Mesothelial cell of epicardium (in vitro differentiated cells): ENCODE measurements around the gene GRID2. TPM values are rescaled to one million over a fixed set of nuclear protein-coding genes. Genes with fewer than 3 reads are reported as not detected.

Source experiments
- DNase-seq, 2 experiments: peaks; one replicate each; pipeline ENCODE4 v3.0.0; 2021; ENCODE audit warnings: low spot score in 2 of 2; ENCODE audit not compliant: unreplicated experiment in 2 of 2
- H3K27ac Mint-ChIP-seq: 2 replicates; pipeline ENCODE4 v1.8.0; 2021; ENCODE audit warnings: mixed read lengths
- H3K27me3 Mint-ChIP-seq: 2 replicates; pipeline ENCODE4 v1.8.0; 2021; ENCODE audit warnings: low read depth, mixed read lengths
- H3K36me3 Mint-ChIP-seq: 2 replicates; pipeline ENCODE4 v1.8.0; 2021; ENCODE audit warnings: mixed read lengths
- H3K4me1 Mint-ChIP-seq: 2 replicates; pipeline ENCODE4 v1.8.0; 2021; ENCODE audit warnings: mixed read lengths
- H3K4me3 Mint-ChIP-seq: 2 replicates; pipeline ENCODE4 v1.8.0; 2021; ENCODE audit warnings: mild to moderate bottlenecking, moderate library complexity, mixed read lengths
- H3K9me3 Mint-ChIP-seq: 2 replicates; pipeline ENCODE4 v1.8.0; 2021; ENCODE audit warnings: mixed read lengths
- total RNA-seq: library from RNA; stranded (reverse); gene quantifications from 3 replicates; pipeline ENCODE4 v1.2.1, GENCODE V29; 2021
- TF ChIP-seq, protein P1 (sequence below): fragments of 200-600 bp; sonication (generic); IDR thresholded peaks from one replicate; pipeline ENCODE4 v1.5.0; 2021; ENCODE audit warnings: antibody characterized with exemption; ENCODE audit not compliant: unreplicated experiment

GRID2 gene
- total RNA-seq, 1 donor from 2014 or later: 3.1 TPM

DNA sequence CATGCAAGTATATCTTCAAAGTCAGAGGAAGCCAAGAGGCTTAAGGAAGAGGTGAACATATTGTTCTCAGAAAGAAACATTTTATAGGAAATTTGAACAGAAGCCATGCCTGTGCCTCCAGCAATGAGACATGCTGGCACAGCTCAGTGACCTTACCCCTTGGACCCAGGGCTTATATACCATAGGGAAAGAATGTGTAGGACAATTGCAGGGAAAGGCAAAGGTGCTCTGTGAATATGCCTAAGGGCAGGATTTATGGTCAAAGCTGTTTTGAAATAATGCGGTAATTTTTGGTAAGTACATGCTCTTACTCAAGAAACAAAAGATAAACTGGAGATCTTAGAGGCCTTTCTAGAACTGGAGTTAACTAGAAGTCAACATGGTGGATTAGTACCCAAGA, 568.8 kb downstream of the GRID2 start:
- H3K4me3 Mint-ChIP-seq: no peak overlapping the region
- TF ChIP-seq, protein P1, sequence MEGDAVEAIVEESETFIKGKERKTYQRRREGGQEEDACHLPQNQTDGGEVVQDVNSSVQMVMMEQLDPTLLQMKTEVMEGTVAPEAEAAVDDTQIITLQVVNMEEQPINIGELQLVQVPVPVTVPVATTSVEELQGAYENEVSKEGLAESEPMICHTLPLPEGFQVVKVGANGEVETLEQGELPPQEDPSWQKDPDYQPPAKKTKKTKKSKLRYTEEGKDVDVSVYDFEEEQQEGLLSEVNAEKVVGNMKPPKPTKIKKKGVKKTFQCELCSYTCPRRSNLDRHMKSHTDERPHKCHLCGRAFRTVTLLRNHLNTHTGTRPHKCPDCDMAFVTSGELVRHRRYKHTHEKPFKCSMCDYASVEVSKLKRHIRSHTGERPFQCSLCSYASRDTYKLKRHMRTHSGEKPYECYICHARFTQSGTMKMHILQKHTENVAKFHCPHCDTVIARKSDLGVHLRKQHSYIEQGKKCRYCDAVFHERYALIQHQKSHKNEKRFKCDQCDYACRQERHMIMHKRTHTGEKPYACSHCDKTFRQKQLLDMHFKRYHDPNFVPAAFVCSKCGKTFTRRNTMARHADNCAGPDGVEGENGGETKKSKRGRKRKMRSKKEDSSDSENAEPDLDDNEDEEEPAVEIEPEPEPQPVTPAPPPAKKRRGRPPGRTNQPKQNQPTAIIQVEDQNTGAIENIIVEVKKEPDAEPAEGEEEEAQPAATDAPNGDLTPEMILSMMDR: no peak

GRCh38 chr4:92885632-92886031, 581.9 kb downstream of the GRID2 start:
- TF ChIP-seq, protein P1: no peak
- H3K9me3 Mint-ChIP-seq: peaks cover 19% of the 10 kb centered on the region
- H3K27ac Mint-ChIP-seq: no peak overlapping the region
- no peak overlapping the region for H3K4me3 Mint-ChIP-seq
- no peaks in the 10 kb centered on the region for H3K27me3 Mint-ChIP-seq
- no peak for DNase-seq
- no peaks in the 10 kb centered on the region for H3K4me1 Mint-ChIP-seq
- H3K36me3 Mint-ChIP-seq: no peaks in the 10 kb centered on the region

More for the DNA sequence above, 568.8 kb downstream of the GRID2 start:
- H3K27ac Mint-ChIP-seq: no peak overlapping the region
- no peaks in the 10 kb centered on the region for H3K27me3 Mint-ChIP-seq
- H3K36me3 Mint-ChIP-seq: no peaks in the 10 kb centered on the region
- no peaks in the 10 kb centered on the region for H3K9me3 Mint-ChIP-seq
- DNase-seq: no peak
- H3K4me1 Mint-ChIP-seq: peaks cover 8% of the 10 kb centered on the region

GRCh38 chr4:92952426-92952825, 648.7 kb downstream of the GRID2 start:
- Mint-ChIP-seq H3K4me1 (no peaks in the 10 kb centered on the region), H3K27me3 (no peaks in the 10 kb centered on the region), H3K9me3 (peaks cover 11% of the 10 kb centered on the region), H3K36me3 (no peaks in the 10 kb centered on the region), H3K4me3 (no peak overlapping the region), H3K27ac (no peak overlapping the region)
- TF ChIP-seq, protein P1: no peak
- no peak for DNase-seq

DNA sequence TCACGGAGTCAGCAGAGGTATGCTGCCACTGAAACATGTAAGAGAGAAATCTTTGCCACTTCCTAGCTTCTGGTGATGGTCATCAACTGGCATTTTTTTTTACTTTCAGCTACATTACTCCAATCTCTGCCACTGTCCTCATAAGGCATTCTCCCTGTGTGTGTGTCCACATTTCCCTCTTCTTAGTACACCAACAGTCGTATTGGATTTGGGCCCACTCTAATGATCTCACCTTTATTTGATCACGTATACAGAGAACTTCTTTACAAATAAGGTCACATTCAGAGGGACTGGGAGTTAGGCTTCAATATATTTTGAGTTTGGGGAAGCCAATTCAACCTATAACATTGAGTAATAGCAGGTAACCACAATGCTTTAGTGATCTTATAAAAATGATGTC, 649.1 kb downstream of the GRID2 start:
- Mint-ChIP-seq H3K27me3 (no peaks in the 10 kb centered on the region), H3K27ac (no peak overlapping the region), H3K36me3 (no peaks in the 10 kb centered on the region)

DNA sequence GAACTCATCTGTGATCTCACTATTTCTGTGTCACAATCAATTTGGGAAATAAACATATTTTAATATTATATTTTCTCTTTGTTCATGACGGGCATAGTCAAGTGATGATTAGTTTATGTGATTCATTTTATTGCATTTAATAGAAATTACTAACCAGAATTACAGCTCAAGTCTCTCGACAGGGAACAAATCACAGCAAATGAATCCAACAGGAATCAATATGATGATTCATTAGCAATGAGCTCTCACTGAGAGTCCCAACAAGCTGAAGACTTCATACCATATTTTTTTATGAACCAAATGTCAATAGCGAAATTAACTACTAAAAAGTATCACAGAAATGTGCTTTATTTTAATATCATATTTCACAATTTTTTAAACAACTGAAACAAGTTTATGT, 649.7 kb downstream of the GRID2 start:
- TF ChIP-seq, protein P1: no peak
- Mint-ChIP-seq H3K27ac (no peak overlapping the region), H3K4me3 (no peak overlapping the region), H3K36me3 (no peaks in the 10 kb centered on the region), H3K27me3 (no peaks in the 10 kb centered on the region), H3K9me3 (peaks cover 17% of the 10 kb centered on the region), H3K4me1 (no peaks in the 10 kb centered on the region)
- DNase-seq: no peak

More for the DNA sequence above, 649.1 kb downstream of the GRID2 start:
- Mint-ChIP-seq H3K4me1 (no peaks in the 10 kb centered on the region), H3K4me3 (no peak overlapping the region), H3K9me3 (peaks cover 11% of the 10 kb centered on the region)
- TF ChIP-seq, protein P1: no peak
- no peak for DNase-seq

- Mint-ChIP-seq H3K4me1 (no peaks in the 10 kb centered on the region), H3K27me3 (no peaks in the 10 kb centered on the region), H3K27ac (no peak overlapping the region), H3K4me3 (no peak overlapping the region), H3K36me3 (peaks cover 1% of the 10 kb centered on the region), H3K9me3 (peaks cover 19% of the 10 kb centered on the region)
- DNase-seq: no peak
- TF ChIP-seq, protein P1: no peak
Observed at GRCh38 chr4:92961881-92962280, 658.1 kb downstream of the GRID2 start.
